Duodenal mucosa (tissue), 2 donors: ENCODE measurements around the gene PRICKLE2.
"Not testable (repeated sequence)": the region's sequence is repeated elsewhere in the genome, so short reads cannot be mapped to it uniquely, and the experiment has no call there.

Source experiments
- H3K27ac ChIP-seq: one replicate; pipeline ENCODE4 v1.7.0; 2013; ENCODE audit warnings: low read depth, low read length
- H3K27me3 ChIP-seq, 2 donors: one replicate each; pipeline ENCODE4 v1.7.0; 2013; ENCODE audit warnings: low read length in 2 of 2, control low read depth in 1 of 2; ENCODE audit not compliant: insufficient read depth in 2 of 2, control insufficient read depth in 1 of 2
- H3K36me3 ChIP-seq, 2 donors: one replicate each; pipeline ENCODE4 v1.7.0; 2013; ENCODE audit warnings: low read length in 2 of 2, control low read depth in 1 of 2; ENCODE audit not compliant: insufficient read depth in 2 of 2, control insufficient read depth in 1 of 2
- H3K4me1 ChIP-seq, 2 donors: one replicate each; pipeline ENCODE4 v1.7.0; 2013; ENCODE audit warnings: low read length in 2 of 2, control low read depth in 1 of 2; ENCODE audit not compliant: insufficient read depth in 2 of 2, control insufficient read depth in 1 of 2
- H3K4me3 ChIP-seq, 2 donors: one replicate each; pipeline ENCODE4 v1.7.0; 2013; ENCODE audit warnings: low read length in 2 of 2, low read depth in 1 of 2
- H3K9ac ChIP-seq, 2 donors: one replicate each; pipeline ENCODE4 v1.7.0; 2013; ENCODE audit warnings: low read length in 2 of 2, low read depth in 1 of 2
- H3K9me3 ChIP-seq, 2 donors: one replicate each; pipeline ENCODE4 v1.7.0; 2013; ENCODE audit warnings: low read length in 2 of 2, control low read depth in 1 of 2; ENCODE audit not compliant: control insufficient read depth in 1 of 2

The PRICKLE2 gene

GRCh38 chr3:64093825-64094712 lies 131.2 kb downstream of the PRICKLE2 start:
- Histone ChIP-seq H3K27me3 (no peaks in the 10 kb centered on the region), H3K4me1 (no peaks in the 10 kb centered on the region), H3K4me3 (no peak overlapping the region), H3K36me3 (no peaks in the 10 kb centered on the region), H3K9ac (no peak overlapping the region), H3K27ac (no peak overlapping the region), H3K9me3 (no peaks in the 10 kb centered on the region)

DNA sequence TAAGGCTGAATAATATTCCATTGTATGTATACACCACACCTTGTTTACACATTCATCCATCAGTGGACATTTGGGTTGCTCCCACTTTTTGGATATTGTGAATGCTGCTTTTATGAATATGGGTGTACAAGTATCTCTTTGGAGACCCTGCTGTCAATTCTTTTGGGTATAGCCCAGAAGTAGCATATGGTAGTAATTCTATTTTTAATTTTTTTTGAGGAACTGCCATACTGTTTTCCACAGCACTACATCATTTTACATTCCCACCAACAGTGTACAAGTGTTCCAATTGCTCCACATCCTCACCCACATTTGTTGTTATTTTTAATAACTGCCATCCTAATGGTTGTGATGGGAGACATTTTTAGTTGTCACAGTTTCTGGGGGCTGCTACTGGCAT lies 132.1 kb downstream of the PRICKLE2 start:
- Histone ChIP-seq H3K4me1 (no peaks in the 10 kb centered on the region), H3K9me3 (no peaks in the 10 kb centered on the region), H3K4me3 (no peak overlapping the region), H3K36me3 (no peaks in the 10 kb centered on the region), H3K27ac (no peak overlapping the region), H3K9ac (no peak overlapping the region), H3K27me3 (no peaks in the 10 kb centered on the region)

- no peaks in the 10 kb centered on the region for H3K4me1 ChIP-seq
- no peak overlapping the region for H3K9ac ChIP-seq
- H3K27me3 ChIP-seq: no peaks in the 10 kb centered on the region
- no peaks in the 10 kb centered on the region for H3K9me3 ChIP-seq
- H3K4me3 ChIP-seq: no peak overlapping the region
- H3K36me3 ChIP-seq: no peaks in the 10 kb centered on the region
- H3K27ac ChIP-seq: no peak overlapping the region
Measured at GRCh38 chr3:64091501-64091900, 133.8 kb downstream of the PRICKLE2 start.

- H3K27me3 ChIP-seq, H3K27ac ChIP-seq, H3K9ac ChIP-seq, H3K9me3 ChIP-seq, H3K36me3 ChIP-seq, H3K4me3 ChIP-seq, H3K4me1 ChIP-seq: not testable (repeated sequence)
Measured at GRCh38 chr3:64089386-64089785, 135.9 kb downstream of the PRICKLE2 start.

DNA sequence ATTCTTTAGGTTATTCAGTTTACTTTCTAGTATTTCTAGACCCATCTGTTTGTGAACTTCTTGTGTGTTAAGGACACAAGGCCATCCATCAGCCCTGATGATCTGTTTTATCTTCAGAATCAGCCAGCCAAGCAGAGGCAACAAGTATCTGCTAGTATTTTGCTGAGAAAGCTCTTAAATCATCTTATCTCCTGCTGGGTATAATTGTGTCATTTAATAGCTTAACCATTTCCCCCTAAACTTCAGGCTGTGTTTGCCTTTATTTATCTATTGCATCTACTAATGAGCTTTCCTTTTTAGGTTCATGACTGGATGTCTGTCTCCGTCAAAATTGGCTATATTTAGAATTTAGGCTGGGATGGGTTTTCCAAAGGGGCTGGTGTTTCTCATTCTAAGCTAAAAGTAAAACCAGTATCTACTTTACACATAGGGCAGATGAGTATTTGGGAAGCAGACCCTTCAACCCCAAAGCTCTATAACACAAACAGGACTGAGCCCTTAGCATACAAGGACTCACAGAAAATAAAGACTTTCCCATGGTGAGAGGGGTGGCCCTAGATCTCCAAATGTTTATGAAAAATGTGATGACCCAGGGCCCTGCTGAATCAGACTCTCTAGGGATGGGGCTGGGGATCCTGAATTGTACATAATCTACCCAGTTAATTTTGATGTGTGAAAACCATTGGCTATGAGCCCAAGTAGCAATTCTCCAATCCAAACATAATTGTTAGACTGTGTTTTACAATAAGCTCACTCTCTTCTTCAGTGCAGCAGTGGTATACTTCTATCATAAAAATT lies 136.7 kb downstream of the PRICKLE2 start:
- Histone ChIP-seq H3K27ac (no peak overlapping the region), H3K27me3 (no peaks in the 10 kb centered on the region), H3K36me3 (no peaks in the 10 kb centered on the region), H3K9me3 (no peaks in the 10 kb centered on the region), H3K4me3 (no peak overlapping the region), H3K4me1 (no peaks in the 10 kb centered on the region), H3K9ac (no peak overlapping the region)

DNA sequence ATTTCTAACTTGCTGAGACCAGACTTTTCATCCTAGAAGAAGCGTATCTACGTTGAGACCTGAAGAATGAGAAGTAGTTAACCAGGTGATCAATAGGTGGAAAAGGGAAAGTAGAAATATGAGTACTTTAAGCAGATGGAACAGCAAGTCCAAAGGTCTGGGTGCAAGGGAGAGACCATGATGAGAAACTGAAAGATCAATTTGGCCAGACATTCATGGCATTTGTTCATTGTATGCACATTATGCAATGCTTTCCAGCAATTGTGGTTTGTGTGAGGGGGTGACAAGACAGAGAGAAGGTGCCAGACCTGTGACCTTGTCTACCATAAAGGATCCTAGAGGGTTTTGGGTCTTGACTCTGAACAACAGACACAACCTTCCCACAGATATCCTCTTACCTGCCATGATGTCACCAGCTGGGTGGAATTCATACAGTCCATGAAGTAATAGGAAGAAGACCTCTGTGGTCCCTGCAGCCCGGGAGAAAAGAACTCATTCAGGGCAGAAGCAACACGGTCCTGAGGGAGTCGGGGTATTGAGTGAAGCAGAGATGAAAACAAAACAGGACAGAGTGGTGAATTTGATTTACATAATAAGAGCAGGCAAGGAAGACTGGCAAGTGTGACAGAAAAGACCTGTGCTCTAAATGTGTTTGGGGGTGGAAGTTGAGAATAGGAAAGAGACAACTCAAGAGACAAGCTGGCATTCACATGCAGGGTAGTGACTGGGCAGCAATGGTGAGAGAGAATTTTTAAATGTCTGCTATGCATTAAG lies 138.6 kb downstream of the PRICKLE2 start:
- Histone ChIP-seq H3K4me3 (no peak overlapping the region), H3K36me3 (no peaks in the 10 kb centered on the region), H3K27ac (no peak overlapping the region), H3K27me3 (no peaks in the 10 kb centered on the region), H3K9me3 (no peaks in the 10 kb centered on the region), H3K4me1 (no peaks in the 10 kb centered on the region), H3K9ac (no peak overlapping the region)

DNA sequence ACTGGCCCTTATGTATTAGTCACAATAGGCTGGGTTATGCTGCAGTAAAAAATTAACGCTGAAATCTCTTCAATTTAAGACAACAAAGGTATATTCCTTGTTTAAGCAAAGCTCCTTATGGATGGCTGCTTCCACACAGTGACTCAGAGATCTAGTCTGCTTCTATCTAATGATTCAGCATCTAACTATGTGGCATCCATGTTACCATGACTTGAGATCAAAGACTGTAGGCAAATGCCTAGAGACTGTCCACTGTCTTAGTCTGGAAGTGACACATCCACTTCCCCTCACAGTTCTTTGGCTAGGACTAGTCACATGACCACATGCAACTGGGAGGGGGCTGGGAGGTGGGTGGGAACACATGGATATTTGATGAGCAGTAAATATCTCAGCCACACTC lies 140.6 kb downstream of the PRICKLE2 start:
- H3K36me3 ChIP-seq: no peaks in the 10 kb centered on the region
- H3K9ac ChIP-seq: no peak overlapping the region
- no peak overlapping the region for H3K4me3 ChIP-seq
- no peak overlapping the region for H3K27ac ChIP-seq
- H3K9me3 ChIP-seq: no peaks in the 10 kb centered on the region
- H3K27me3 ChIP-seq: no peaks in the 10 kb centered on the region
- H3K4me1 ChIP-seq: no peaks in the 10 kb centered on the region

- H3K9ac ChIP-seq: no peak overlapping the region
- H3K36me3 ChIP-seq: no peaks in the 10 kb centered on the region
- H3K27me3 ChIP-seq: no peaks in the 10 kb centered on the region
- H3K4me3 ChIP-seq: no peak overlapping the region
- H3K9me3 ChIP-seq: no peaks in the 10 kb centered on the region
- H3K27ac ChIP-seq: no peak overlapping the region
- H3K4me1 ChIP-seq: no peaks in the 10 kb centered on the region
Measured at GRCh38 chr3:64083575-64083974, 141.7 kb downstream of the PRICKLE2 start.

DNA sequence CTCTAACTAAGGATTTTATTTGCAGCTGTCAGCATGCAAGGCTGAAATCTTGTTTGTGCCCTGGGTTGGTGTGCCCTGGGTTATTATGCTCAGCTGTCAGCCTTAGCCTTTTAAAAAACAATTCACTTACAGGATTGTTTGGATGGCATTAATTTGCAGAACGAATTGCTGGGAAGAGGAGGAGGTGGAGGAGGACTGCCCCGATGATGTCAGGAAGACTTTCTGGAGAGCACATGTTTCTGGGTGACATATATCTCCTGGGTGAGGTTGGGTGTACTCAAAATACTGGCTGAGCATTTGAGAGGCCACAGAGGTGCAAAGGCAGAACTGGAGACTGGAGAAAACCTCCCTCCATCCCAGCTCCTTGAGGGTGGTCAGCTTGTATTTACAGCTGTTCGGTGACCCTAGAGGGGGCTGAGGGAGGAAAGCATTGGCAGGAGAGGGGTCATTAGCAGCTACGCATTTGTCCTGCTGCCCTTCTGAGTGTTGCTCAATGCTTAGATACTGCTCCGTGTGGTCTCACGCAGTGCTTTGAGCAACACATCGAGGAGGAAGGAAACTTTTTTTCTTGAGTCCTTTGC lies 142.2 kb downstream of the PRICKLE2 start:
- H3K9me3 ChIP-seq: no peaks in the 10 kb centered on the region
- no peak overlapping the region for H3K4me3 ChIP-seq
- no peaks in the 10 kb centered on the region for H3K36me3 ChIP-seq
- no peaks in the 10 kb centered on the region for H3K27me3 ChIP-seq
- no peak overlapping the region for H3K27ac ChIP-seq
- H3K4me1 ChIP-seq: no peaks in the 10 kb centered on the region
- H3K9ac ChIP-seq: no peak overlapping the region
